Limb (tissue), 2 donors: ENCODE results near the gene PRLHR.
"Not testable (repeated sequence)": the region's sequence is repeated elsewhere in the genome, so short reads cannot be mapped to it uniquely, and the experiment has no call there.

ENCODE experiments used
- DNase-seq, 2 donors: peaks; one replicate each; pipeline ENCODE4 v3.0.0-alpha.2; 2016; ENCODE audit errors: extremely low spot score in 2 of 2

PRLHR gene

GRCh38 chr10:118595598-118596425 lies at the start of gene PRLHR:
Gene PRLHR, minus strand, starts transcription at chr10:118595648. Its CDS starts 404 bp downstream, at chr10:118595244.
- DNase-seq: peak; percentile 14 to 76

DNA sequence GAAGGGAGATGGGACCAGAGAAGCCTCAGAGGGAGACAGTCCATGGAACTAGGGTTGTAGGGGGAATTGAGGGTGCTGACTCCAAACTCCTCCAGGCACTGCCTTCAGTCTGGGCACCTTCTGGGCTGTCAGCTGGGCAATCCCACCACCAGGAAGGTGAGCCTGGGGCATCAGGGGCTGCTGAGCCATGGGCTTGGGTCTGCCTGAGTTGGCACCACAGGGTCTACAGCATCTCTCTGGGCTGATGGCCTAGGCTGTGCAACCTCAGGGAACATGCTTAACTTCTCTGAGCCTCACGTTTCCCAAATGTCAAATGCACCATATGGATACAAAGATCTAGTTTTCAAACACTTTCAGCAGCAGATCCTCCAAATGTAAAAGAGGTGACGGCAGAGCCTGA lies 46.8 kb upstream of the PRLHR start:
- DNase-seq: no peak

GRCh38 chr10:118638680-118639079 lies 43.2 kb upstream of the PRLHR start:
- DNase-seq: no peak

GRCh38 chr10:118635674-118636402 lies 40.4 kb upstream of the PRLHR start:
- no peak for DNase-seq

DNA sequence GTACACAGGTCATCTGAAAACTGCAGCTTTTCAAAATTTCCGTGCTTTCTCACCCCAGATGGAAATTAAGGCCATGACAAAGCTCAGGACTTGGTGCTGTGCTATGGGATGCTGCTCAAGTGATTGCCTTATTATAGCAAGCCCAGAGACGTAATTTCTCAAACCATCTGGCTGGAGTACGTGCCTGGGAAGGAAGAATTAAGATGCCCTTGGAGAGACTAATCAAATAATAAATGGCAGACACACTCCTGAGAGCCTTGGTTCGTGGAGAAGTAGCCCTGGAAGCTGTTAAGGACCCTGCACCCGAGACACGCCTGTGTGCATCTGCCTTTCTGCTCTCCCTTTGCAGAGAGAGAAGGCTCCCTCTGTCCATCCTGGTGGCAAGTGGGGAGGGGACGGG lies 38.3 kb upstream of the PRLHR start:
- DNase-seq: no peak

DNA sequence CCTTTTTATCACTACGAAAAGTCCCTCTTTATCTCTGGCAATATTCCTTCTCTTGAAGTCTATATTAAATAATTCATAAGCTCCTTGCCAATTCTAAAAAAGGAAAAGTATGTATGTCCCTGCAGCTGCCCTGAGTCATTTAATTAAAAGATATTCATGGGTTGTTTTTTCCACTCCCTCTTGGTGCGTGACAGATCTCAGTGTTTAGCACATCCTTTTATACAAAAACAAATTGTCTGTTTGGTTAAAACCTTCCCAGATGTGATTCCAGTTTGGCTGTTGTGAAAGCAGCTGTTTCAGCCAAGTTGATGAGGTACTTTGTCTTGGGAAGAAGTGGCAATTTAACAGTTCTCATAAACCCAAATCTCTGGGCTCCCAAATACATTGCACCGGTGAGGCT lies 33.8 kb upstream of the PRLHR start:
- DNase-seq: peak in 1 of 2 donors; percentile 7

- DNase-seq: no peak
Observed at GRCh38 chr10:118628397-118628796, 32.9 kb upstream of the PRLHR start.

GRCh38 chr10:118626953-118627352 lies 31.5 kb upstream of the PRLHR start:
- DNase-seq: no peak

GRCh38 chr10:118625504-118625903 lies 30.1 kb upstream of the PRLHR start:
- DNase-seq: no peak

DNA sequence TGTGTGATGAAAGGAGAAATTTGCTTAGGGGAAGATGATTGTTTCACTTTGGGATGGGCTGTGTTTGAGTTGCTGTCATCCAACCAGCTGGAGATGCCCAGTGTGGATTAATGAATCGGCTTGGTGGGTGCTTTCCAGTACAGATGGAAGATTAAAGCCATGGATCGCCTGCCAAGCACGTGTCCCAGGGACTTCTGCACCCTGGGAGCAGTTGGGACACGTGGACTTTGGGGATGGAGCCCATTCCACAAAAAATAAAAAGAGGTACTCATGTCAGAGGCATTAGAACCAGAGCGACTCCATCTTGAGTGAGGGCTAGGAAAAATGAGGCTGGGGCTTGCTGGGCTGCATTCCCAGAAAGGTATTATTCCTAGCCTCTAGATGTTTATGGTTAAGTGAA lies 29.3 kb upstream of the PRLHR start:
- no peak for DNase-seq

DNA sequence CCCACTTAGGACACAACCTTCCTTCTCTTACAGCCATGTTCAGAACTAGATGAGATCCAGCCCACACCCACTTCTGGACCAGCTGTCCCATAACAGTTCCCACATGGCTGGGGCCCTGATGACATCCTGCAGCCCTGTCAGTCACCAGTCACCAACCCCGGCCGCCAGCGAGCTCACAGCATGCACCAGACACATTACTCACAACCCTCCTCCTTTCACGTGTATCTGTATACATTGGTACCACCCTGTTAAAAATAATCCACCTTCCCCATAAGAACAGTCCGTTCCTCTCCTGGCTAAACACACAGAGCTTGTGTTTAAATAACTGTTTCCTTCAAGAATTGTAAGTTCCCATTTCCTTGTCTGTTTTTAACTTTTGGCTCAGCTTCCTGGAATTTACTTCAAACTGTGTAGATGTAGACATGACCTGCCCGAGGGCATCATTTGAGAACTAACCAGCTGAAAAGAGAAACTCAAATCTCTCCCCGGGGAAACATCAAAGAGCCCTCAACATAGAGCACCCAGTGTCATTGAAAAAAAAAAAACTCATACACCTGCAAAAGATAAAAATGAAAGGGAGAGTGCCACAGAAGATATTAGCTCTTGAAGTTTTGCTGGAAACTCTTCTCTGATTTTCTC lies 26.0 kb upstream of the PRLHR start:
- DNase-seq: no peak

DNA sequence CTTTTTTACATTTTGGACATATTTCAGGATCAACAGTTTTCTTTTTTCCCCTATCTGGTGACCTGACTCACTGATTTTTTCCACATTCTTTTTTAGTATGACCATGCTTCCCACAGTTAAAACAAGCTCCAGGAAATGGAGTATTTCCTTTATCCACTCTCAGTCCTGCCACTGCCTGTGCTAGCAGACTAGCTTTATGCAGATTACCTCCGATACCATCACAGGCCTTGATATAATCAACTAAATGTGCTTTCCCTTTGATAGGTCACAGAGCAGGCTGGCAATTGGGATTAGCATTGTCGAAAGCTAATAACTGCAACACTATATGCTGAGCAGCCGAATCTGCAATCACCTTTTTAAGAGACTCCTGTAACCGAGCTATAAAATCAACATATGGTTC lies 18.4 kb upstream of the PRLHR start:
- DNase-seq: not testable (repeated sequence)

GRCh38 chr10:118610577-118610976 lies 15.1 kb upstream of the PRLHR start:
- DNase-seq: no peak

DNA sequence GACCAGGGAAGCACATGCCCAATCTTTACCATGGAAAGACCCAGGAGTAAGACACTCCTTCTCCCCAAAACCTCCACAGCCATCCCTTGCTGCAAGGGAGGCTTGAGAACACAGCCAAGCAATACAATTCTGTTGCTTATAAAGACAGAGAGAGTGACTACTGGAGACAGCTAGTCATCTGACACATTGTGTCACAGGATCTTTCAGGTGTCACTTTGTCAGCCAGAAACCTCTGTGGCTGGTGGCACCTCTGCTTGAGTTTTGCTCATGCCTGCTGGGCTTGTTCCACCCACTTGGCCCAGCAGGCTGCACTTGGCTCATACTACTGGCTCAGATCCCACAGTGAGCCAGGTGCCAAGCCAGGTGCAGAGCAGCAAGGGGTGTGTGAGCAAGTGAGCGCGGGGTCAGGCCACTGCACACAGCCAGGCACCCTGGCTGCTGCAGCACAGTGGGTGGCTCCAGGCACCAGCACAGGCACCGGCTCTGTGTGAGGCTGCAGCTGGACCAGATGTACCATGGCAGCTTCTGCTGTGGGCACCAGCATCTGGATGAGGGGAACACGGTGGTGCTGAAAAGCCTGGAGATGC lies 12.4 kb upstream of the PRLHR start:
- no peak for DNase-seq

DNA sequence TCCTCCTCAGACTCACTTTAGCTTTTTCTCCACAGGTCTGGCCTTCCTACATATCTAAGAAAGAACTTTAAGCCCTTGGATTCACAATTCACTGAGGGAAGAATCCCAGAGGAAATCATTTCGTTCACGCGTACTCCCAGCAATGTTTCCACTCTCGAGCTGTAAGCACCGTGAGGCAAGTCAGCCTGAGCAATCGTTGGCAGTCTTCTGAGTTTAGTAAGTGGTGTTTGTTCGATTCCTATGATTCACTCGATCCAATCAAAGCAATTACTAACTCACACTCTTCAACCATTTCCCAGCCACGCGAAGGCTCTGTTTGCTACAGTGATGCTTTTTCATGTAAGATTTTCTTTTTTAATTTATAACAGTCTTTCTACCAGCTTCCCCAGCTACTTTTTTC lies 10.2 kb upstream of the PRLHR start:
- DNase-seq: no peak

DNA sequence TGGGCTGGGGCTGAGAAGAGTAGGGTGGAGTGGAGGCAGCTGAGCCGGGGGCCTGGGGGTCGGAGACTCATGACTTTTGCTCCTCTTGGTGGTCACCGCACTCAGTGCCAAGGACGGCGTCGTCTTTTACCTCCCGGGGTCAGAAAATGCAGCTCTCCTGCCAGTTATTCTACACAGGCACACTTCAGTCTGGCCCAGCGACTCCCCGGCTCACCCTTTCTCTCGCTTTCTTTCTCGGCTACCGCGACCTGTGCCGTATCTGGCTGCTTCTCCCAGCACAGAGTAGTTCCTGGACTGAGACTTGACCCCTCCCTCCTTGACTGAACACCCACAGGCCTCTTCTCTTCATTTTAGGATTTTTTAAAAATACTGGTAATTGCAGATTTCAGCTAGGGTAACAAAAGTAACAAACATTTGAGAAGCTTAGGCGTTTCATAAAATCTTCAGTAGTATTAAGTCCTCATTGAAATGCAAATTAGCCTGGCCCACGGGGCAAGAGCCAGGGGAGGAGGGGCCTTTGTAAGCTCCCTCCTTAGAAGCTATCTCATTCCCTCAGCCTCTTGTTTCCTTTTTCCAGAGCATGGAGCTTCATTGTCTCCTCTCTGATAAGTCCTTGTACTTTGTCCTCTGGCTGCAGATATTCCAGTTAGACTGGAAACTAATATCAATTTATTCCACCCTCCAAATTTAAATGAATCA lies 1.1 kb upstream of the PRLHR start:
- no peak for DNase-seq

- DNase-seq: no peak
Observed at GRCh38 chr10:118595064-118595420, 406 bp downstream of the PRLHR start.

DNA sequence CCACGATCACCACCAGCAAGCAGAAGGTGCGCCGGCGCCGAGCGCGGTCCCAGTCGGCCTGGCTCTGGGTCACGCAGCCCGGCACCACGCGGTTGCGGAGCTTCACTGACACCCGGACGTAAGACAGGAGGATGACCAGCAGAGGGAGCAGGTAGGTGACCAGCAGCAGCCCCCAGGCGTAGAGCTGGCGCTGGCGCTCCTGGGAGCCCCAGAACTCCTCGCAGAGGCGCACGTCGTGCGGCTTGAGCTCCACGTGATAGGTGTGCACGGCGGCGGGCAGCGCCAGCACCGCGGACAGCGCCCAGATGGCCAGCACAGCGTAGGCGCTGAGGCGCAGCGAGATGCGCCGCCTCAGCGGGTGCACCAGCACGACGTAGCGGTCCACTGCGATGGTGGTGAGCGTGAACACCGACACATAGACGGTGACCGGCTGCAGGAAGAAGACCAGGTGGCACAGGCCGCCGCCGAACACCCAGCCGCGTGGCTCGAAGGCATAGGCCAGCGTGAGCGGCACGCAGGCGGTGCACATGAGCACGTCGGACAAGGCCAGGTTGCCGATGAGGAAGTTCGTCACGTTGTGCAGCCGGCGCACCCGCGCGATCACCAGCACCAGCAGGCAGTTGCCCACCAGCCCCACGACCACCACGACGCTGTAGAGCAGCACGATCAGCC lies 920 bp downstream of the PRLHR start:
- peak; percentile 20 to 71 for DNase-seq

- no peak for DNase-seq
Observed at GRCh38 chr10:118592675-118593330, 2.6 kb downstream of the PRLHR start.

DNA sequence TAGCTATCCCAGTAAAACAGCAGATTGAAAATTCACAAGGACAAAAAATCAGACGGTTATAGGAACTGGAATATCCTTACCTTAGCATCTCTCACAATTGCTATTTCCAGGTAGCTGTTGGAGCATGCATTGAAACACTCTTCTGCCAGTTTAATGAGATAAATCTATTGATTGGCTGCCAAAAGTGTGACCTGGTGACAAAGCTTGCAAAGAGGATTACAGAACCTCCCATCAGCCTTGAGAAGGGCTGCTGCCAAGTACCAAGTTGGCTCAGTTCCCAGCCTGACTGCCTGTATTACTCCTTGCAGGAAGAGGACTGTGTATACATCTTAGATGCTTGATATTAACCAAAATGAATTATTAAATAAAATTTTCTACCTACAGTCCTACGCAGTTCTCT lies 5.1 kb downstream of the PRLHR start:
- peak in 1 of 2 donors; percentile 44 for DNase-seq
